Retina (tissue), 1 donor: ENCODE results near the gene GCNA.
A peak's percentile ranks its signal among the peaks of the same experiment; 100 is the strongest.
"Not testable (repeated sequence)": the region's sequence is repeated elsewhere in the genome, so short reads cannot be mapped to it uniquely, and the experiment has no call there.

Source experiments
- DNase-seq: peaks from one replicate; pipeline ENCODE4 v3.0.0-alpha.2; 2016

The GCNA gene

DNA sequence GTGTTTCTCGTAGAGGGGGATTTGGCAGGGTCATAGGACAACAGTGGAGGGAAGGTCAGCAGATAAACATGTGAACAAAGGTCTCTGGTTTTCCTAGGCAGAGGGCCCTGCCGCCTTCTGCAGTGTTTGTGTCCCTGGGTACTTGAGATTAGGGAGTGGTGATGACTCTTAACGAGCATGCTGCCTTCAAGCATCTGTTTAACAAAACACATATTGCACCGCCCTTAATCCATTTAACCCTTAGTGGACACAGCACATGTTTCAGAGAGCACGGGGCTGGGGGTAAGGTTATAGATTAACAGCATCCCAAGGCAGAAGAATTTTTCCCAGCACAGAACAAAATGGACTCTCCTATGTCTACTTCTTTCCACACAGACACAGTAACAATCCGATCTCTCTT is 66.2 kb downstream of the GCNA start:
- not testable (repeated sequence) for DNase-seq

DNA sequence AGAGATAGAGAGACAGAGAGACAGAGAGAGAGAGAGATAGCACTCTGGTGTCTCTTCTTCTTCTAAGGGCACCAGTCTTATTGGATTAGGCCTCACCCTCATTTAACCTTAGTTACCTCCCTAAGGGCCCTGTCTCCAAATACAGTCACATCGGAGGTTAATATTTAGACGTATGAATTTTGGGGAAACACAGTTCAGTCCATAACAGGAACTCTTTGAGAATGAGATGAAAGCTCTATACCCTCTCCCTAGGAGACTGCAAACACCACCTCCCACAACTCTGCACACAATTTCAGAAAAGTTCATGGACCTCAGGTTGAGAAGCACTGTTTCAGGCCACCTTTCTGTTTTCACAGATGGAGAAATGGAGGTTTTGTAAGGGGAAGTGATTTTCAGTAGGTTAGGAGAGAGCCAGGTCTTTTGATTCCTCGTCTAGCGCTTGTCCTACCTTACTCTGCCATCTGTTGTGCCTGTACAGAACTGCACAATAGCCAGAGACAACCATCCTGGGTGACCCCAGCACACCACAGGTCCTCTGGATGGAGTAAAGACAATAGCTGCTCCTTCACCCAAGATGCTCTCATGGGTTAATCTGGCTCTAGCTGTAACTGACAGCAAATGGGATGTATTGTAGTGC is 72.2 kb downstream of the GCNA start:
- DNase-seq = no peak

DNA sequence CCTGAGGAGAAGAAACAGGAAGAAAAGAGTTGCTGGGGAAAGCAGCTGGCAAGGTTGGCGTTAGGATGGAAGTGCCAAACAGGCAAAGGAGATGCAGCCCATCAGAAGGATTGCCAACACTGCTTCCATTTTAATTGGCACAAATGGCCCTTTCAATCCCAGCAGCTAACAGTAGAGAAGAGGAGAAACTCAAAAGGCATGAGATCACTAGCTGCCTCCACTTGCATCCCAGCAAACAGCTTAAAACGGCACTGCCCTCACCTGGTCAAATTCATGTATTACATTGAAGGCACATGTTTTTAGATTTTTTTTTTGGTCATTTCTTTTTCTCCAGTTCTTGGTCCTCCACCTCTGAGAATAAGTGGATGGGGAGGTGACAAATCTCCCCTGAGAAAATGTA is 74.2 kb downstream of the GCNA start:
- DNase-seq = peak; percentile 47

DNA sequence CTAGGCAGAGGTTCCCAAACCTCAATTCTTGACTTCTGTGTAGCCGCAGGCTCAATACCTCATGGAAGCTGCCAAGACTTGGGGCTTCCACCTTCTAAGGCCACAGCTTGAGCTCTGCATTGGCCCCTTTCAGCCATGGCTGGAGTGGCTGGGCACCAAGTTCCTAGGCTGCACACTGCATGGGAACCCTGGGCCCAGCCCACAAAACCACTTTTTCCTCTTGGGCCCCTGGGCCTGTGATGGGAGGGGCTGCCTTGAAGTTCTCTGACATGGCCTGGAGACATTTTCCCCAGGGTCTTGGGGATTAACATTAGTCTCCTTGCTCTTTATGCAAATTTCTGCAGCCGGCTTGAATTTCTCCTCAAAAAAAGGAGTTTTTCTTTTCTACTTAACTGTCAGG is 75.1 kb downstream of the GCNA start:
- no peak for DNase-seq

DNA sequence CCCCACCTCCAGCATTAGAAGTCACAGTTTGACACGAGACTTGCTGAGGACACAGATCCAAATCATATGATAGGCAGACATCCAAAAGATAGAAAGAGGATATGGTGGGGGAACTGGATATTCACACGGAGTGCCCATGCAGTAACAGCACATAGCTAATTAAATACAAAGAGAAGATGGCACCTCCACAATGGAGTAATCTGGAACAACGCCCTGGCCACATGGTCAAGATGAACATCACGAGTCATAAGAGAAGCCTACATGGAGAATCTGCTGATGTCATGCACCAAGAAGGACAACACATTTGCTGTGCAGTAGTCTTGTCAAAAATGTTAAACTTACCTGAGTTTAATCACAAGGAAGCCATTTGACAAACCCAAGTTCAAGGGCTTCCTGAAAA is 79.0 kb downstream of the GCNA start:
- DNase-seq = no peak

DNA sequence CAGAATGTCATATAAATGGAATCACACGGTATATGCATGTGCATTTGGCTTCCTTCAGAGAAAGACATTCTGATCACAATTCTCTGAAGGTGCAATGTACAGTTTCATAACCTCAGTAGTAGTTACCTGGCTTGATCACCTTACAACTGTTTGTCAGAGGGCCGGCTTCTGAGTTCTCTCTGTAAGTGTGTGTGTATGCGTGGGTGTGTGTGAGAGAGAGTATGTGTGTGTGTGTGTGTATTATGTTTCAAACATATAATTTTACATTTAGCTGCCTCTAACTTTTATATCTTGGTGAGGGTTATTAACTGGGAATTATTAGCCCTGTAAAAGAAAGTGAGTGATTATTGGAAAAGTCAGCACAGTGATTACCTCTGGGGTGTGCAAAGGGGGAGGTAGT is 81.1 kb downstream of the GCNA start:
- no peak for DNase-seq

DNA sequence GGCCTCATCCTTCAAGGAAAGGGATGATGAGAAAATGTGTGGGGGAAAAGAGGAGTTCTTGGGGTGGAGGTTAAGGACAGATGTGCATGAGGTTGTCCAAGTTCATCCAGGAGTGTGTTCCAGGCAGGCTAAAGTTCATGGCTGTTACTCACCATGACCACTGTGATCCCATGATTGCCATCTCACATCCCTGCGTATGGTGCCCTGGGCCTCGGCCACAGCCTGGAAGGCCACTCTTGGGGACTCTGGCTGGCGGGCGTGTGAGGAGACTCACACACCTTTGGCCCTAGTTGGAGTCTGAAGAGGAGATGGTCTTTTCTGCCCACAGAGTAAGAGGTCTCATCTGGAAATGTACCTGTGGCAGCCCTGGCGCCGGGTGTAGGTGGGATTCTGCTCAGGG is 81.7 kb downstream of the GCNA start:
- no peak for DNase-seq

DNA sequence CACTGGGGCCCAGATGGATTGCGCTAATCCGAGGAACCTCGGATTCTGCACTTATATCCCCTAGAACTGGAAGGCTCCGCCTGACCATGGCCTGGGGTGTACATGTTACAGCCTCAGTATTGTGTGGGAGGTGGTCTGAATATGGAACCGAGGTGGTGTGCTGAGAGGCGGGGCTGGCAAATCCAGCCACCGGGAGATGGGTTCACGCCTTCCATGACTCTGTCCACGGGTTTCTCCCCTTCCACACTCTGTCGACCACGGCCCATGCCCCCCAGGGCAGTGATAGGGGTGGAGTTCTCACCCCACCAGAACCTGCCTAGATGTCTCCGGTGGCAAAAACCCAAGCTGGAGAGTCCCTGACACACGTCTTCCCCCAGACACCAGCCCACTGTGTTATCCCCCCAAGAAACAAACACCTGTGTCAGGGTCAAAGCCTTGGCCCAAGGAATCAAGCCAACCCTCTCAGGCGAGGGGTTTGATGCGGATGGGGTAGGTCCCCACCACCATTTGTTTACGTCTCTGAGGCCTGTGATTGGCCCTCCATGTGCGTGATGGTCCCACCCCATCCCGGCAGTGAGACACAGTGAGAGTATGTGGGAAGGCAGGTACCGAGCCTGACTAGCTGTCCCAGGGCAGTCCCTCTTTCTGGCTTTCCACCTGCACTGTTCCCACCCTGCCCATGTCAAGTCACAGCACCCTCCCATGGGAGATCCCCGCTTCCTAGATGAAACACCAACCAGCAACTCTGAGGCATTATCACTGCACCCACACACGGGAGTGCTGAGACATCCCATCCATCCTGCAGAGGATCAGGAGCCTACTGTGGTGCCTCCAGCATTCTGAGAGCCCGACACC is 82.6 kb downstream of the GCNA start:
- DNase-seq = no peak

DNA sequence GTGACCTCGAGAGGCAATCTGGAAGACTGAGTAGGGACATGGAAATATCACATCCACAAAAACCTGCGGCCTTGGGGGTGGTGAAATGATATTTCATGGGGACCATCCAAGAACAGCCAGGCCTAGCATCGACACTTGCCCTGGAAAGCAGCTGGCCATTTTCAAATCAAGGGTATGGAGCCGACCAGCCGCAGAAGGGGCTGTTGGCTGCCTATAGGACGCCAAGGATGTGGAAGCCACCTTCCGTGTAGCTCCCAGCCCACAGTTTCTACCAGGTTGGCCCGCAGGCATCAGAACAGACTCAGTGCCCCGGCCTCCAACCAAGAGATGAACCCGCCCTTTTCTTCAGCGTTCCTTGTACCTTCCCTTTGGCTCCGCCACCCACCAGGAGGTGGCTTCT is 83.7 kb downstream of the GCNA start:
- DNase-seq = no peak

DNA sequence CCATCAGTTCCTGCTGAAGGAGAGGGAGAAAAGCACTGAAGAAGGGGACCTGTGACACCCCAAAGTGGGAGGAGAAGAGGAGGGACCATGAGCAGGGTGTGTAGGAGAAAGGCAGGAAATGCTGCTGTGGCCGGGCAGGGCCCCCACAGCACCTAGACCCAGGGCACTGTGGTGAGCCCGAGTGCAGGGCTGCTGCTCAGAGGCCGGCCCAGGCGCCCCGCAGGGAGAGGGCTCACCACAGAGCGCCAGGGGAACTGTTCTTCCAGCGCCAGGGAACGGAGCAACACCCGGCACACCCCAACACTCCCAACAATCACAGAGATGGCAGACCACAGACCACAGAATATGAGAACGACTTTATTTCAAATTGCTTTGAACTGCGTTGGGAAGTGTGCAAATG is 84.4 kb downstream of the GCNA start:
- DNase-seq = not testable (repeated sequence)
